Uterus (tissue), 4 donors: ENCODE measurements around the gene SLC4A5. TPM values are rescaled to one million over a fixed set of nuclear protein-coding genes. Genes with fewer than 3 reads are reported as not detected.

Experiments used
- DNase-seq, 2 donors: peaks; one replicate each; pipeline ENCODE4 v3.0.0-alpha.2; 2019 to 2020
- H3K27ac ChIP-seq, 2 donors: fragments of 200-600 bp; sonication (generic); 1 replicate in 1 of 2; 2 replicates in 1 of 2; pipeline ENCODE4 v1.5.1; 2016 to 2018
- H3K27me3 ChIP-seq, 2 donors: fragments of 200-600 bp; sonication (generic); one replicate each; pipeline ENCODE4 v1.5.1; 2018 to 2019; ENCODE audit warnings: control low read depth in 1 of 2
- H3K36me3 ChIP-seq, 2 donors: fragments of 200-600 bp; sonication (generic); one replicate each; pipeline ENCODE4 v1.5.1; 2019; ENCODE audit warnings: control low read depth in 1 of 2
- H3K4me1 ChIP-seq, 2 donors: fragments of 200-600 bp; sonication (generic); one replicate each; pipeline ENCODE4 v1.5.1; 2018 to 2019; ENCODE audit warnings: control low read depth in 1 of 2
- H3K4me3 ChIP-seq, 2 donors: fragments of 200-600 bp; sonication (generic); 1 replicate in 1 of 2; 2 replicates in 1 of 2; pipeline ENCODE4 v1.5.1; 2018 to 2019; ENCODE audit warnings: mild to moderate bottlenecking in 1 of 2
- H3K9me3 ChIP-seq, 2 donors: fragments of 200-600 bp; sonication (generic); one replicate each; pipeline ENCODE4 v1.5.1; 2019; ENCODE audit warnings: control low read depth in 1 of 2
- CTCF ChIP-seq, 4 experiments: fragments of 200-600 bp in 2 of 4; fragments of 450-650 bp in 2 of 4; sonication (generic) in 2 of 4; IDR thresholded peaks; one replicate each; pipeline ENCODE4 v1.5.1; 2016 to 2019; ENCODE audit warnings: antibody characterized with exemption in 4 of 4, mild to moderate bottlenecking in 2 of 4, moderate library complexity in 1 of 4
- POLR2A ChIP-seq, 2 donors: fragments of 450-650 bp; IDR thresholded peaks; one replicate each; pipeline ENCODE4 v1.6.1; 2016; ENCODE audit warnings: antibody characterized with exemption in 2 of 2, mild to moderate bottlenecking in 1 of 2, moderate library complexity in 1 of 2
- intact Hi-C: fragments of 100-400 bp; cut with DNase I; formaldehyde crosslinking; loops from one replicate; pipeline ENCODE4 v1.15.1; 2023; ENCODE audit warnings: low total_unique reads
- total RNA-seq, 4 donors: library from RNA; depleted of rRNA in 3 of 4; stranded (reverse); fragments of >200 nt in 3 of 4; gene quantifications; one replicate each; pipeline versions ENCODE4 v1.1.0 to v1.2.4, GENCODE V29; 2014 to 2023
- donor health status: DM: yes; HTN: yes; CAD: no.

Gene SLC4A5
- total RNA-seq, 4 donors from 2014 or later = 2.1 to 15.1 (median 5.3) TPM

GRCh38 chr2:74325815-74326214 lies 17.4 kb downstream of the SLC4A5 start:
- Histone ChIP-seq H3K36me3 (no peaks in the 10 kb centered on the region), H3K27ac (no peak overlapping the region), H3K9me3 (no peaks in the 10 kb centered on the region), H3K4me1 (no peaks in the 10 kb centered on the region), H3K4me3 (no peak overlapping the region), H3K27me3 (no peaks in the 10 kb centered on the region)
- no peak for TF ChIP-seq CTCF (IDR thresholded peaks at IDR 0.05)
- no peak for TF ChIP-seq POLR2A (IDR thresholded peaks at IDR 0.05)
- intact Hi-C loops = no loop called here
- no peak for DNase-seq

- no peak overlapping the region for H3K4me3 ChIP-seq
- intact Hi-C loops = no loop called here
- TF ChIP-seq POLR2A (IDR thresholded peaks at IDR 0.05) = no peak
- no peak for DNase-seq
- H3K27me3 ChIP-seq = no peaks in the 10 kb centered on the region
- no peaks in the 10 kb centered on the region for H3K4me1 ChIP-seq
- H3K9me3 ChIP-seq = no peaks in the 10 kb centered on the region
- H3K27ac ChIP-seq = no peak overlapping the region
- H3K36me3 ChIP-seq = no peaks in the 10 kb centered on the region
Observed at GRCh38 chr2:74321737-74322136, 21.5 kb downstream of the SLC4A5 start.

GRCh38 chr2:74317701-74318100 lies 25.5 kb downstream of the SLC4A5 start:
- Histone ChIP-seq H3K27ac (no peak overlapping the region), H3K9me3 (no peaks in the 10 kb centered on the region), H3K4me1 (no peaks in the 10 kb centered on the region), H3K4me3 (no peak overlapping the region), H3K27me3 (no peaks in the 10 kb centered on the region), H3K36me3 (no peaks in the 10 kb centered on the region)
- intact Hi-C loops = no loop called here
- no peak for TF ChIP-seq POLR2A (IDR thresholded peaks at IDR 0.05)
- no peak for TF ChIP-seq CTCF (IDR thresholded peaks at IDR 0.05)
- no peak for DNase-seq

GRCh38 chr2:74316627-74317295 lies 26.5 kb downstream of the SLC4A5 start:
- DNase-seq = no peak
- Histone ChIP-seq H3K36me3 (no peaks in the 10 kb centered on the region), H3K9me3 (no peaks in the 10 kb centered on the region), H3K27me3 (no peaks in the 10 kb centered on the region), H3K4me3 (no peak overlapping the region), H3K27ac (no peak overlapping the region), H3K4me1 (no peaks in the 10 kb centered on the region)
- TF ChIP-seq POLR2A (IDR thresholded peaks at IDR 0.05) (no peak), CTCF (IDR thresholded peaks at IDR 0.05) (no peak)
- intact Hi-C loops = no loop called here

GRCh38 chr2:74314107-74314506 lies 29.1 kb downstream of the SLC4A5 start:
- Histone ChIP-seq H3K4me1 (no peaks in the 10 kb centered on the region), H3K36me3 (no peaks in the 10 kb centered on the region), H3K9me3 (no peaks in the 10 kb centered on the region), H3K27me3 (no peaks in the 10 kb centered on the region), H3K4me3 (no peak overlapping the region), H3K27ac (no peak overlapping the region)
- no peak for DNase-seq
- intact Hi-C loops = no loop called here
- TF ChIP-seq POLR2A (IDR thresholded peaks at IDR 0.05) (no peak), CTCF (IDR thresholded peaks at IDR 0.05) (no peak)

GRCh38 chr2:74313497-74313896 lies 29.7 kb downstream of the SLC4A5 start:
- Histone ChIP-seq H3K36me3 (no peaks in the 10 kb centered on the region), H3K4me3 (no peak overlapping the region), H3K27me3 (no peaks in the 10 kb centered on the region), H3K9me3 (no peaks in the 10 kb centered on the region), H3K4me1 (no peaks in the 10 kb centered on the region), H3K27ac (no peak overlapping the region)
- intact Hi-C loops = no loop called here
- DNase-seq = no peak
- TF ChIP-seq POLR2A (IDR thresholded peaks at IDR 0.05) (no peak), CTCF (IDR thresholded peaks at IDR 0.05) (no peak)
